Lower lobe of right lung (tissue), 2 donors: ENCODE data around the gene UBE2K. TPM values are rescaled to one million over a fixed set of nuclear protein-coding genes. Genes with fewer than 3 reads are reported as not detected.
"Not testable (repeated sequence)": the region's sequence is repeated elsewhere in the genome, so short reads cannot be mapped to it uniquely, and the experiment has no call there.

Experiments used
- ATAC-seq, 2 donors: fragments of 200-7000 bp; cut with Tn5 transposase; one replicate each; pipeline ENCODE4 v1.9.1; 2020 to 2022; ENCODE audit warnings: mild to moderate bottlenecking in 2 of 2, moderate library complexity in 2 of 2
- DNase-seq: peaks from one replicate; pipeline ENCODE4 v3.0.0-alpha.2; 2020
- H3K27ac ChIP-seq: fragments of 200-600 bp; one replicate; pipeline ENCODE4 v1.8.0; 2022
- H3K27me3 ChIP-seq: fragments of 200-600 bp; one replicate; pipeline ENCODE4 v1.8.0; 2022; ENCODE audit warnings: low read depth
- H3K36me3 ChIP-seq: fragments of 200-600 bp; one replicate; pipeline ENCODE4 v1.8.0; 2022; ENCODE audit warnings: mild to moderate bottlenecking
- H3K4me1 ChIP-seq: fragments of 200-600 bp; one replicate; pipeline ENCODE4 v1.8.0; 2022
- H3K4me3 ChIP-seq: fragments of 200-600 bp; one replicate; pipeline ENCODE4 v1.8.0; 2022; ENCODE audit warnings: mild to moderate bottlenecking
- H3K9me3 ChIP-seq: fragments of 200-600 bp; one replicate; pipeline ENCODE4 v1.8.0; 2022
- CTCF ChIP-seq: fragments of 200-600 bp; IDR thresholded peaks from one replicate; pipeline ENCODE4 v1.8.0; 2022; ENCODE audit warnings: antibody characterized with exemption, mild to moderate bottlenecking
- intact Hi-C: fragments of 100-400 bp; cut with DNase I; formaldehyde crosslinking; loops from one replicate; pipeline ENCODE4 v1.11.0; 2022
- total RNA-seq: library from RNA; stranded (reverse); fragmentation: NEBNext Ultra II Directional; extraction: Animal tissue kit (Norgen Biotek cat#: 25700); gene quantifications from one replicate; pipeline ENCODE4 v1.2.1, GENCODE V29; 2021
- donor health status: DM: no; HTN: yes; CAD: no; lungs with severe emphysema.

Gene UBE2K
- total RNA-seq, 1 donor from 2014 or later, result 54.3 TPM

- Histone ChIP-seq H3K27me3 (no peaks in the 10 kb centered on the region), H3K4me1 (no peaks in the 10 kb centered on the region), H3K9me3 (no peaks in the 10 kb centered on the region), H3K27ac (no peak overlapping the region), H3K36me3 (peaks cover 16% of the 10 kb centered on the region), H3K4me3 (no peak overlapping the region)
- ATAC-seq (no peak), DNase-seq (no peak)
- no peak for TF ChIP-seq CTCF
- intact Hi-C loops, result no loop called here
Measured at GRCh38 chr4:39785083-39785482, 87.1 kb downstream of the UBE2K start.

- no peaks in the 10 kb centered on the region for H3K27me3 ChIP-seq
- no peak for TF ChIP-seq CTCF
- ATAC-seq (no peak), DNase-seq (no peak)
- no peak overlapping the region for H3K4me3 ChIP-seq
- no peaks in the 10 kb centered on the region for H3K4me1 ChIP-seq
- no peak overlapping the region for H3K27ac ChIP-seq
- H3K36me3 ChIP-seq, result no peaks in the 10 kb centered on the region
- intact Hi-C loops, result no loop called here
- H3K9me3 ChIP-seq, result no peaks in the 10 kb centered on the region
Measured at GRCh38 chr4:39786838-39787237, 88.9 kb downstream of the UBE2K start.

GRCh38 chr4:39792128-39792527 lies 94.2 kb downstream of the UBE2K start:
- Histone ChIP-seq H3K27me3 (no peaks in the 10 kb centered on the region), H3K27ac (no peak overlapping the region), H3K4me1 (no peaks in the 10 kb centered on the region), H3K36me3 (no peaks in the 10 kb centered on the region), H3K9me3 (no peaks in the 10 kb centered on the region), H3K4me3 (no peak overlapping the region)
- DNase-seq (no peak), ATAC-seq (no peak)
- TF ChIP-seq CTCF, result no peak
- intact Hi-C loops, result no loop called here

- intact Hi-C loops, result no loop called here
- DNase-seq (no peak), ATAC-seq (no peak)
- Histone ChIP-seq H3K4me3 (no peak overlapping the region), H3K36me3 (no peaks in the 10 kb centered on the region), H3K4me1 (no peaks in the 10 kb centered on the region), H3K27ac (no peak overlapping the region), H3K27me3 (no peaks in the 10 kb centered on the region), H3K9me3 (no peaks in the 10 kb centered on the region)
- TF ChIP-seq CTCF, result no peak
Measured at GRCh38 chr4:39792529-39792928, 94.6 kb downstream of the UBE2K start.

GRCh38 chr4:39792976-39793375 lies 95.0 kb downstream of the UBE2K start:
- H3K4me3 ChIP-seq, H3K27ac ChIP-seq, H3K27me3 ChIP-seq, ATAC-seq, H3K9me3 ChIP-seq, H3K36me3 ChIP-seq, intact Hi-C loops, DNase-seq, H3K4me1 ChIP-seq: not testable (repeated sequence)

- no peaks in the 10 kb centered on the region for H3K4me1 ChIP-seq
- no peak overlapping the region for H3K27ac ChIP-seq
- no peak for TF ChIP-seq CTCF
- H3K27me3 ChIP-seq, result no peaks in the 10 kb centered on the region
- H3K36me3 ChIP-seq, result no peaks in the 10 kb centered on the region
- intact Hi-C loops, result no loop called here
- DNase-seq (no peak), ATAC-seq (no peak)
- H3K4me3 ChIP-seq, result no peak overlapping the region
- no peaks in the 10 kb centered on the region for H3K9me3 ChIP-seq
Measured at GRCh38 chr4:39802005-39802404, 104.1 kb downstream of the UBE2K start.
